GM11168 (cell line): ENCODE measurements around the gene RSPRY1.

Experiments
- in situ Hi-C: fragments of 300-500 bp; cut with MboI; formaldehyde crosslinking; loops from one replicate; pipeline ENCODE4 v1.12.0; 2022; ENCODE audit warnings: low sequenced_read_pairs; ENCODE audit not compliant: unreplicated experiment

RSPRY1 gene

GRCh38 chr16:57245472-57246113 lies 59.5 kb downstream of the RSPRY1 start:
- in situ Hi-C loops = no loop called here

GRCh38 chr16:57251352-57251751 lies 65.2 kb downstream of the RSPRY1 start:
- in situ Hi-C loops = no loop called here

- in situ Hi-C loops = no loop called here
These were observed 66.1 kb downstream of the RSPRY1 start for GRCh38 chr16:57252148-57252721.

- in situ Hi-C loops = no loop called here
These were observed 67.3 kb downstream of the RSPRY1 start for GRCh38 chr16:57253466-57253865.

- in situ Hi-C loops = no loop called here
These were observed 69.7 kb downstream of the RSPRY1 start for GRCh38 chr16:57255686-57256415.

GRCh38 chr16:57256601-57257395 lies 70.7 kb downstream of the RSPRY1 start:
- in situ Hi-C loops = no loop called here

- in situ Hi-C loops = no loop called here
These were observed 71.4 kb downstream of the RSPRY1 start for GRCh38 chr16:57257455-57258070.

GRCh38 chr16:57258226-57258909 lies 72.2 kb downstream of the RSPRY1 start:
- in situ Hi-C loops = no loop called here

- in situ Hi-C loops = no loop called here
These were observed 72.9 kb downstream of the RSPRY1 start for GRCh38 chr16:57258910-57259475.

GRCh38 chr16:57260294-57260929 lies 74.3 kb downstream of the RSPRY1 start:
- in situ Hi-C loops = no loop called here

- in situ Hi-C loops = no loop called here
These were observed 75.7 kb downstream of the RSPRY1 start for GRCh38 chr16:57261806-57262205.

- in situ Hi-C loops = no loop called here
These were observed 76.9 kb downstream of the RSPRY1 start for GRCh38 chr16:57262841-57263540.

GRCh38 chr16:57263541-57264351 lies 77.6 kb downstream of the RSPRY1 start:
- in situ Hi-C loops = no loop called here

GRCh38 chr16:57264381-57264780 lies 78.3 kb downstream of the RSPRY1 start:
- in situ Hi-C loops = no loop called here

GRCh38 chr16:57264950-57265371 lies 78.8 kb downstream of the RSPRY1 start:
- in situ Hi-C loops = no loop called here

- in situ Hi-C loops = no loop called here
These were observed 79.9 kb downstream of the RSPRY1 start for GRCh38 chr16:57265850-57266530.
